Colonic mucosa (tissue), 4 donors: ENCODE data around the gene AGPAT3. TPM values are rescaled to one million over a fixed set of nuclear protein-coding genes. Genes with fewer than 3 reads are reported as not detected.

Source experiments
- DNase-seq: peaks from one replicate; pipeline ENCODE4 v3.0.0-alpha.2; 2020
- H3K27ac ChIP-seq: fragments of 200-600 bp; one replicate; pipeline ENCODE4 v1.8.0; 2021
- H3K27me3 ChIP-seq: fragments of 200-600 bp; one replicate; pipeline ENCODE4 v1.8.0; 2021
- H3K36me3 ChIP-seq: fragments of 200-600 bp; one replicate; pipeline ENCODE4 v1.8.0; 2021
- H3K4me1 ChIP-seq: fragments of 200-600 bp; one replicate; pipeline ENCODE4 v1.8.0; 2021; ENCODE audit warnings: mild to moderate bottlenecking
- H3K4me3 ChIP-seq: fragments of 200-600 bp; one replicate; pipeline ENCODE4 v1.8.0; 2021
- H3K9ac ChIP-seq, 2 donors: one replicate each; pipeline ENCODE4 v1.7.0; 2013; ENCODE audit warnings: control low read depth in 2 of 2, low read depth in 2 of 2, low read length in 2 of 2
- H3K9me3 ChIP-seq: fragments of 200-600 bp; one replicate; pipeline ENCODE4 v1.8.0; 2021
- CTCF ChIP-seq: fragments of 200-600 bp; IDR thresholded peaks from one replicate; pipeline ENCODE4 v1.8.0; 2022; ENCODE audit warnings: antibody characterized with exemption, mild to moderate bottlenecking
- intact Hi-C: fragments of 100-400 bp; cut with DNase I; formaldehyde crosslinking; loops from one replicate; pipeline ENCODE4 v1.14.1; 2022
- total RNA-seq, 2 donors: library from RNA; stranded (reverse); fragmentation: NEBNext Ultra II Directional in 1 of 2; extraction: Animal tissue kit (Norgen Biotek cat#: 25700) in 1 of 2; gene quantifications; one replicate each; pipeline ENCODE4 v1.2.1, GENCODE V29; 2021
- donor health status: healthy.
- donor health status: DM: no; HTN: no; CAD: no.
- donor health status: DM: no; HTN: no; CAD: no.

The AGPAT3 gene
- total RNA-seq: 100 to 1,000 TPM in 1 of 2 donors, 10 to 100 TPM in 1; 82.2 to 101 TPM

- Histone ChIP-seq H3K4me1 (peaks cover 8% of the 10 kb centered on the region), H3K36me3 (no peaks in the 10 kb centered on the region), H3K9me3 (no peaks in the 10 kb centered on the region), H3K9ac (peak within 1 kb of the TSS; percentile 88 to 96), H3K27ac (peak within 1 kb of the TSS; percentile 93), H3K27me3 (no peaks in the 10 kb centered on the region), H3K4me3 (peak within 1 kb of the TSS; percentile 72)
- no peak for DNase-seq
- TF ChIP-seq CTCF: no peak
- intact Hi-C loops: loop anchor here (5.0 kb wide), 1 partner anchor 53 kb away; no protein-coding TSS in a partner anchor
These were observed at the start of gene AGPAT3 for GRCh38 chr21:43864962-43865539. Gene AGPAT3 (plus strand): TSS chr21:43865223. CDS start chr21:43959682, 94,459 bp downstream.

DNA sequence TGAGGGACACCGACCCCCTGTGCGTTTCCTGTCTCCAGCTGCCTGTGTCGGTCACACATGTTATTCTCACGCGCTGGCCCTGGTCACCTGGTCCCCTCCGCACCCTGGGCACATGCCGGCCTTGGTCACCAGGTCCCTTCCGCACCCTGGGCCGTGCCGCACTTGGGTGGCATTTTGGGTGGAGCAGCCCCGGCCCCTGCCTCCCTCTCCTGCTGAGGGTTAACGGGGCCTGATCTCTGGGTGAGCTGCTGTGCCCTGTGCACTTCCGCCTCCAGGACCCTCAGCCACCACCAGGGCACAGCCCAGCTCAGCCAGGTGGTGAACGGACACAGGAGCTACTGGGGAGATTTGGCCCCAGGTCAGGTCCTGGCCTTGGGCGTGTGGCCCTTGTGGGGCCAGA lies 49.0 kb upstream of the AGPAT3 start:
- Histone ChIP-seq H3K27me3 (no peaks in the 10 kb centered on the region), H3K9ac (no peak overlapping the region), H3K36me3 (no peaks in the 10 kb centered on the region), H3K27ac (no peak overlapping the region), H3K4me3 (no peak overlapping the region), H3K9me3 (no peaks in the 10 kb centered on the region), H3K4me1 (peaks cover 6% of the 10 kb centered on the region)
- intact Hi-C loops: no loop called here
- DNase-seq: no peak
- no peak for TF ChIP-seq CTCF

- Histone ChIP-seq H3K9me3 (no peaks in the 10 kb centered on the region), H3K4me1 (peaks cover 3% of the 10 kb centered on the region), H3K27me3 (no peaks in the 10 kb centered on the region), H3K4me3 (no peak overlapping the region), H3K9ac (no peak overlapping the region), H3K36me3 (no peaks in the 10 kb centered on the region), H3K27ac (no peak overlapping the region)
- intact Hi-C loops: no loop called here
- DNase-seq: no peak
- no peak for TF ChIP-seq CTCF
These were observed 48.4 kb upstream of the AGPAT3 start for GRCh38 chr21:43816611-43817071.

DNA sequence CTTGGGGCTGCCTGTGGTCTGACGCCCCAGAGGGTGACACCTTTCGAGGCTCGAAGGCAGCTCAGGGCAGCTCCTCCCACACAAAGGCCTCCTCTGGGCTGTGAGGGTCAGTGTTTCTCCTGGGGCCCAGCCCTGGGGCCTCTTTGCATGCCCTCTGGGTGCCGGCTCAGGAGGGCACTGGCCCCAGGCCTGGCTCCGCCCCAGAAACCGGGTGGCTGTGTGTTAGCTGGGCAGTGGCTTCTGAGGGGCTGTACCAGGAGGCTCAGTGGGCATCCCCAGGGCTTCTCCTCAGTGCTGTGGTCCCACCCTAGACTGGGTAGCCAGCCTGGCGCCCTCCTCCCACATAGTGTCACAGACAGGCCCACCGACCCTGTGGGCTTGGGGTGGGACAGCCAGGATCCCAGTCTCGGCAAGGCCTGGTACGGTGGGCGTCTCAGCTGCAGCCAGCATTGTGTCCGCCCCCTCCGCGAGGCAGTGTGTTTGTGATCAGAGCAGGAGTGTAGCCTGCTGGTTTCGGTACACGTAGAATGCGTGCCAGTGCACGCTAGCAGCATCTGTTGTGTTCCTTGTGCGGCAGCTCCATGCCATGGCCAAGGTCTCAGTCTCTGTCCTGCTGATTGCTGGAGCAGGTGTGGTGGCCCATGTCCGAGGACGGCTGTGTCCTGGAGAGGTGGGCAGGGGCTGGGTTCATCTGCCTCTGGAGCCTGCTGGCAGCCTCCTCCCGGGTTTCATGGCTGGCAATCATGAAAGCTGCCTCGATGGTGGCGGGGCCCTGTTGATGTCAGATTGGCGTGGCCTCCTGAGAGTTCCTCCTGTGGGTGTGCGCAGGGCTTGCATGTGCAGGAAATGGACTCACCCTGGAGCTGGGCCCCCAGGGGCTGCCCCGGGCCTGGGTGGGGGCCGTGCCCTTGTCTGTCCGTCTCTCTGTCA lies 47.6 kb upstream of the AGPAT3 start:
- intact Hi-C loops: no loop called here
- H3K27ac ChIP-seq: no peak overlapping the region
- no peaks in the 10 kb centered on the region for H3K4me1 ChIP-seq
- DNase-seq: no peak
- H3K9me3 ChIP-seq: no peaks in the 10 kb centered on the region
- peak overlapping the region in 1 of 2 donors; percentile 12 for H3K9ac ChIP-seq
- TF ChIP-seq CTCF: no peak
- H3K27me3 ChIP-seq: no peaks in the 10 kb centered on the region
- no peaks in the 10 kb centered on the region for H3K36me3 ChIP-seq
- H3K4me3 ChIP-seq: no peak overlapping the region

DNA sequence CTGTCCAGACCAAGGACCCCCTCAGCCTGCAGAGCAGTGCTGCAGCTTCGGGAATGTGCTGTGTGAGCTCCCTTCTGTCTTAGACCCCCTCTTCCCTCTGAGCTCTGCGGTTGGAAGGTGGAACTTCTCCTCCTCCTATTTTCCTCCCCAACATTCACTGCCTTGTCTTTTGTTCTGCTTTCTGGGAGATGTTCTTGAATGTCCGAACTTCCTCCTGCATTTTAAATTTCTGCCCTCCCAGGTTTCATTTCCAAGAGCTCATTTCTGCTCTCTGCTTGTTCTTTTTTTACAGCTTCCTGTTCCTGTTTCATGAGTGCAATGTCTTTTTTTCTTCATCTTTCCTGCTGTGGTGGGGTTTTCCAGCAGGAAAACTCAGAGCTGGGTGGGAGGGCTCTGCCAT lies 46.3 kb upstream of the AGPAT3 start:
- no peak for TF ChIP-seq CTCF
- DNase-seq: no peak
- Histone ChIP-seq H3K36me3 (no peaks in the 10 kb centered on the region), H3K27me3 (no peaks in the 10 kb centered on the region), H3K27ac (no peak overlapping the region), H3K9ac (no peak overlapping the region), H3K4me1 (no peaks in the 10 kb centered on the region), H3K4me3 (no peak overlapping the region), H3K9me3 (no peaks in the 10 kb centered on the region)
- intact Hi-C loops: no loop called here
